ENCODE measurements around the gene ABCC1.
A peak's percentile ranks its signal among the peaks of the same experiment; 100 is the strongest.

The ABCC1 gene

GRCh38 chr16:15993541-15993940, 44.1 kb downstream of the ABCC1 start:
- no peak for DNase-seq (ENCODE audit: low read depth, low spot score)

- DNase-seq (ENCODE audit: low read depth, low spot score) = no peak
Measured at GRCh38 chr16:15993946-15994665, 44.7 kb downstream of the ABCC1 start.

GRCh38 chr16:15996432-15997109, 47.2 kb downstream of the ABCC1 start:
- DNase-seq (ENCODE audit: low read depth, low spot score) = peak; percentile 38

DNA sequence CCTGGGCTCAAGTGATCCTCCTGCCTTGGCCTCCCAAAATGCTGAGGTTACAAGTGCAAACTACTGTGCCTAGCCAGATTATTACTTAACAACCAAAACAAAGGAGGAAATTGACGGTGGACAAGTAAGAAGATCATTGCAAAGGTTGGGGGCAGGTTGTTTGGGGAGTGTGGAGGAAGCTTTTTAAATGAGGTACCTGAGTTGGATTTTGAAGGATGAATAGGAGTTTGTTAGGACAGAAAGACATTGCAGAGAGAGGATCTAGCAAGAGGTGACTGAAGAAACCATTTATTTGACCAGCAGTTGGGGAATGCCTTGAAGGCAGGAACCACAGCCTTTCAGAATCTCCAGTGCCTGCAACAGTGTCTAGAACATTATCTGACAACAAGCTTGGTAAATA, 51.3 kb downstream of the ABCC1 start:
- DNase-seq (ENCODE audit: low read depth, low spot score) = no peak

DNA sequence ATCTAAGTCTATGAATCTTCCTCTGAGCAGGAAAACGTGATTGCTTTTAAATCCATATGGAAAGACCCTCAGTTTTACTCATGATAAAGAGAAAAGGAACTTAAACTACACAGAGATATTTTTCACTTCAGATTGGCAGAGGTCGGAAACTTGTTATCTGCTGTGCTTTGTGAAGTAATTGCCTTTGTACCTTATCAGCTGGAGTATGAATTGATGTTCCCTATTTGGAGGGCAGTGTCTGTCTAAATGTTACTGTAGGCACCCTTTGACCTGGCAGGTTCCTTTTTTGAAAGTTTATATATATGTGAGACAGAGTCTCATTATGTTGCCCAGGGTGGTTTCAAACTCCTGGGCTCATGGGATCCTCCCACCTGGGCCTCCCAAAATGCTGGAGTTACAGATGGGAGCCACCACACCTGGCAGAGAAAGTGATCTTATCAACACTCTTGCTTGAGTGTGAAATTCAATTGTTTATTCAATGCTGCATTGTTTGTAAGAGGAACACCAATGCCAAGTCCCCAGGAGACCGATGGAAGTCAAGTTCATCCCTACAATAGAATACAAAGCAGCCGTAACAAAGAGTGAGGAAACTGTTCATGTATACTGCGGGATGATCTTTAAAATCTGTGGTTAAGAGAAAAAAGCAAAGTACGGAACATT, 52.3 kb downstream of the ABCC1 start:
- no peak for DNase-seq (ENCODE audit: low read depth, low spot score)

DNA sequence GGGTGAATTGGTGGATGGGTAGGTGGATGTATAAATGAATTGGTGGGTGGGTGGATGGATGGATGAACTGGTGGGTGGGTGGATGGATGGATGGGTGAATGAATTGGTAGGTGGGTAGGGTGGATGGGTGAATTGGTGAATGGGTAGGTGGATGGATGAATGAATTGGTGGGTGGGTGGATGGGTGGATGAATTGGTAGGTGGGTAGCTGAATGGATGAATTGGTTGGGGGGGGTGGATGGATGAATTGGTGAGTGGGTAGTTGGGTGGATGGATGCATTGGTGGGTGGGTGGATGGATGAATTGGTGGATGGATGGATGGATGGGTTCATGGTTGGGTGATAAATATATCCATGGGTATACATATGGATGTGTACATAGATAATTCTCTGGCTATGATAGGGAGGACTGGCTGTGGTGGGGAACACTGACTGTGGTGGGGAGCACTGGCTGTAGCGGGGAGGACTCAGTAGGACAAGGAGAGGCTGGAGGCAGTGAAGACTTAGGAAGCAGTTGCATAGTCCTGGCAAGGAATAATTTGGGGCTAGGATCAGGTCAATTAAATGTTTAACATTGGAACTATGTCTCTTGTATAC, 54.4 kb downstream of the ABCC1 start:
- no peak for DNase-seq (ENCODE audit: low read depth, low spot score)

- DNase-seq (ENCODE audit: low read depth, low spot score) = no peak
Measured at GRCh38 chr16:16004314-16004749, 54.9 kb downstream of the ABCC1 start.

- no peak for DNase-seq (ENCODE audit: low read depth, low spot score)
Measured at GRCh38 chr16:16005721-16006120, 56.3 kb downstream of the ABCC1 start.

- no peak for DNase-seq (ENCODE audit: low read depth, low spot score)
Measured at GRCh38 chr16:16006650-16007049, 57.2 kb downstream of the ABCC1 start.

DNA sequence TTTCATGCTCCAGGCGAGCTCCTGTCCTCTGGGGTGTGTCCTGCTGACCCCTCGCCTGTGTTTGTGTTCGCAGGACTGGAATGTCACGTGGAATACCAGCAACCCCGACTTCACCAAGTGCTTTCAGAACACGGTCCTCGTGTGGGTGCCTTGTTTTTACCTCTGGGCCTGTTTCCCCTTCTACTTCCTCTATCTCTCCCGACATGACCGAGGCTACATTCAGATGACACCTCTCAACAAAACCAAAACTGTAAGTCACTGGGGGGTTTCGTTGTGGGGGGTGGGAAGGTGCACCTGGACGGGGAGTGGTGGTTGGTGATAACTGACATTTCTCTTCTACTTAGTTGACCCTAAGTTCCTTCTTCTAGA, 58.3 kb downstream of the ABCC1 start:
- no peak for DNase-seq (ENCODE audit: low read depth, low spot score)

DNA sequence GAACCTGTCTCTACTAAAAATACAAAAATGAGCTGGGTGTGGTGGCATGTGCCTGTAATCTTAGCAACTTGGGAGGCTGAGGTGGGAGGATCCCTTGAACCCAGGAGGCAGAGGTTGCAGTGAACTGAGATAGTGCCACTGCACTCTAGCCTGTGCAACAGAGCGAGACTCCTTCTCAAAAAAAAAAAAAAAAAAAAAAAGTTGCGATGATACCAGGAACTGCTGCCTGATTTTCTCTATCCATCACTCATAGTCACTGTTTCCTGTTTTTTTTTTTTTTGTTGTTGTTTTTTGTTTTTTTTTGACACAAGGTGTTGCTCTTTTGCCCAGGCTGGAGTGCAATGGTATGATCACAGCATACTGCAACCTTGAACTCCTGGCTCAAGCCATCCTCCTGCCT, 59.2 kb downstream of the ABCC1 start:
- no peak for DNase-seq (ENCODE audit: low read depth, low spot score)

GRCh38 chr16:16009401-16009800, 60.0 kb downstream of the ABCC1 start:
- DNase-seq (ENCODE audit: low read depth, low spot score) = no peak

GRCh38 chr16:16010194-16010593, 60.8 kb downstream of the ABCC1 start:
- no peak for DNase-seq (ENCODE audit: low read depth, low spot score)

GRCh38 chr16:16012144-16012543, 62.7 kb downstream of the ABCC1 start:
- no peak for DNase-seq (ENCODE audit: low read depth, low spot score)

DNA sequence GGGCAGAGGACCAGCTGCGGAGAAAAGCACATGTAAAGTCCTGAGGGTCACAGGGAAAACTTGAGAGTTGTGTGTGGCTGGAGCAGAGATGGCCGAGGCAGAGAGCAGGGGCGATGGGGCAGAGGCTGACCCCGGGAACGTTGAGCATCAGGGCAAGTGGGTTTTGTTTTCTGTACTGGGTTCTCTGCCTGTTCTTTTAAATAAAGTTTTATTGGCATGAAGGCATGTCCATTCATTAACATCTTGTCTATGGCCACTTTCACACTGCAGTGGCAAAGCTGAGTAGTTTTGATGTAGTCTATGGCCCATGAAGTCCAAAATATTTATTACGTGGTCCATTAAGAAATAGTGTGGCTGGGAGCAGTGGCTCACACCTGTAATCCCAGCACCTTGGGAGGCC, 64.4 kb downstream of the ABCC1 start:
- no peak for DNase-seq (ENCODE audit: low read depth, low spot score)

GRCh38 chr16:16014329-16015224, 65.2 kb downstream of the ABCC1 start:
- DNase-seq (ENCODE audit: low read depth, low spot score) = no peak

DNA sequence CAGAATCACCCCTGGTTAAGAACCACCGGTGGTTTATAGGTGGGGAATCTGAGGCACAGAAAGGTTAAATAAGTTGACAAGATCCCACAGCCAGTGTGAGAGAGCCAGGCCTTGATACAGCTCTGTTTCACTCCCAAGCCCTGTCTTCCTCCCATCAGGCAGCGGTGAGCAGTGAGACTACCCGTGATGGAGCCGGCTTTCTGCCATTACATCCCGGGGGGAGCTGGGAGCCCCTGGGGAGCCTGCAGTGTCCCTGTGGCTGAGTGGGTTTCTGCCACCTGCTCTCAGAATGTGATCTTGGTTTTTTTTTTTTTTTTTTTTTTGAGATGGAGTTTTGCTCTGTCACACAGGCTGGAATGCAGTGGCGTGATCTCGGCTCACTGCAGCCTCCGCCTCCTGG, 66.4 kb downstream of the ABCC1 start:
- DNase-seq (ENCODE audit: low read depth, low spot score) = no peak

DNA sequence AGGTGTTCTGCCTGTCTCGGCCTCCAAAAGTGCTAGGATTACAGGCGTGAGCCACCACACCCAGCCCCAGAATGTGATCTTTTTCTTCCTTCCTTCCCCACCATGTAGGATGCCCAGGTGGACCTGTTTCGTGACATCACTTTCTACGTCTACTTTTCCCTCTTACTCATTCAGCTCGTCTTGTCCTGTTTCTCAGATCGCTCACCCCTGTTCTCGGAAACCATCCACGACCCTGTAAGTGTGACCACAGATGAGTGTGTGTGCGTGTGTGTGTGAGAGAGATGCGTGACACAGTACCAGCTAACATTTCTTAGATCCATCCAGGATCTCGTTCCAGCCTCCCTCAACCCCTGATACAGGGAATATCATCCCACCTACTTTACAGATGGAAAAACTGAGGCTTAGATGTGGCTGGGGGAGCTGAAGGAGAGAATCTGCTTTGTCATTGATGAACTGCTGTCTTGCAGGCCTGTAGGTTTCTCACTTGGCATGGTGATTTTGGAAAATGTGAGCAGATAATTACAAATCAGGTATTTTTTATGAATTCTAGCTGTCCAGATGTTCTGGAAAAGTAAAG, 67.1 kb downstream of the ABCC1 start:
- no peak for DNase-seq (ENCODE audit: low read depth, low spot score)

GRCh38 chr16:16017812-16018211, 68.4 kb downstream of the ABCC1 start:
- DNase-seq (ENCODE audit: low read depth, low spot score) = no peak

GRCh38 chr16:16018705-16019104, 69.3 kb downstream of the ABCC1 start:
- DNase-seq (ENCODE audit: low read depth, low spot score) = no peak

DNA sequence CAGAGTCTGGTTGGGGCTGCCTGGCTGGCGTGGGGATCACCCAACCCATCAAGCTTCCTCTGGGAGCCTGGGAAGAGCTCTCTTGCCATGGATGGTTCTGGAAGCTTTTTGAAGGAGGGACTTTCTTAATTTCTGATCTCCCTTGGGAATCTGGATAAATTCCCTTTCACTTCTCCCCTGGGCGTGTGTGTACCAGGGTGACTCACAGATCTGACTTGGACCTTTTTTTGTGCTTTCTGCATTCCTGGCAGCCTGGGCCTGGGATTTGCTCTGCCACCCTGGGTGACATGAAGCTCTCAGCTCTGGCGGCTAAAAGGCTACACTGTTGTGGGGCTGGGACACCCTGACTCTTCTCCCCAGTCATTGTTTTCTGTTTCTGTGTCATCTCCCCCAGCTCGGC, 70.1 kb downstream of the ABCC1 start:
- no peak for DNase-seq (ENCODE audit: low read depth, low spot score)
